A549 (cell line): ENCODE results near the gene MESD.

Source experiments
- CTCF ChIP-seq: fragments of >200 bp; sonication (Bioruptor Twin); formaldehyde crosslinking; IDR thresholded peaks from 3 replicates; pipeline ENCODE4 v1.5.1; 2016
- EP300 ChIP-seq, 2 experiments: fragments of >200 bp; sonication (Bioruptor Twin); formaldehyde crosslinking; IDR thresholded peaks; 2 replicates in 1 of 2; 3 replicates in 1 of 2; pipeline ENCODE4 v1.6.1; 2016 to 2017
- USF2 ChIP-seq: fragments of 450-650 bp; IDR thresholded peaks from 2 replicates; pipeline ENCODE4 v1.6.1; 2014; ENCODE audit warnings: antibody characterized with exemption

- no peak for TF ChIP-seq CTCF
- no peak for TF ChIP-seq USF2
- no peak for TF ChIP-seq EP300 (IDR thresholded peaks at IDR 0.05)
Measured at GRCh38 chr15:80957556-80957955, 32.1 kb downstream of the MESD start.
